Mesenchymal stem cell (in vitro differentiated cells and primary cell): ENCODE data around the gene DENND2C.

Source experiments
- DNase-seq: peaks from one replicate; pipeline ENCODE4 v3.0.0-alpha.2; 2013
- H2AFZ ChIP-seq: one replicate; pipeline ENCODE4 v1.6.1; 2013; ENCODE audit warnings: low read depth, mild to moderate bottlenecking, control low read depth, inconsistent platforms, low read length, moderate library complexity
- H2AK5ac ChIP-seq: 2 replicates; pipeline ENCODE4 v1.6.1; 2013; ENCODE audit warnings: low read length, moderate library complexity, mild to moderate bottlenecking, inconsistent platforms; ENCODE audit not compliant: severe bottlenecking
- H2BK120ac ChIP-seq: one replicate; pipeline ENCODE4 v1.6.1; 2013; ENCODE audit warnings: low read depth, mild to moderate bottlenecking, inconsistent platforms, low read length, moderate library complexity
- H2BK12ac ChIP-seq, 2 experiments: one replicate each; pipeline ENCODE4 v1.6.1; 2013; ENCODE audit warnings: inconsistent platforms in 2 of 2, low read length in 2 of 2, mild to moderate bottlenecking in 2 of 2, moderate library complexity in 2 of 2, control low read depth in 1 of 2
- H2BK15ac ChIP-seq: one replicate; pipeline ENCODE4 v1.6.1; 2013; ENCODE audit warnings: mild to moderate bottlenecking, low read depth, inconsistent platforms; ENCODE audit not compliant: poor library complexity, severe bottlenecking
- H2BK5ac ChIP-seq: 2 replicates; pipeline ENCODE4 v1.6.1; 2013; ENCODE audit warnings: low read depth, mild to moderate bottlenecking, low read length, control low read depth, inconsistent platforms; ENCODE audit not compliant: poor library complexity, severe bottlenecking
- H3K14ac ChIP-seq, 2 experiments: one replicate each; pipeline ENCODE4 v1.6.1; 2013; ENCODE audit warnings: inconsistent platforms in 2 of 2, low read length in 2 of 2, control low read depth in 1 of 2, mild to moderate bottlenecking in 1 of 2, moderate library complexity in 1 of 2
- H3K18ac ChIP-seq, 2 experiments: one replicate each; pipeline ENCODE4 v1.6.1; 2013; ENCODE audit warnings: inconsistent platforms in 2 of 2, low read length in 2 of 2, control low read depth in 1 of 2, low read depth in 1 of 2, mild to moderate bottlenecking in 1 of 2
- H3K23ac ChIP-seq, 2 experiments: one replicate each; pipeline ENCODE4 v1.6.1; 2013; ENCODE audit warnings: inconsistent platforms in 2 of 2, low read length in 2 of 2, mild to moderate bottlenecking in 2 of 2, moderate library complexity in 2 of 2, control low read depth in 1 of 2
- H3K27ac ChIP-seq: 2 replicates; pipeline ENCODE4 v1.5.1; 2013; ENCODE audit warnings: mild to moderate bottlenecking, moderate library complexity, low read length, control low read depth, inconsistent platforms; ENCODE audit not compliant: poor library complexity, severe bottlenecking
- H3K27me3 ChIP-seq, 2 experiments: 2 replicates each; pipeline versions ENCODE4 v1.6.1 to v1.7.0; 2013; ENCODE audit warnings: low read length in 2 of 2, mild to moderate bottlenecking in 2 of 2, moderate library complexity in 2 of 2, control low read depth in 1 of 2, inconsistent platforms in 1 of 2; ENCODE audit not compliant: control insufficient read depth in 1 of 2, insufficient read depth in 1 of 2
- H3K36me3 ChIP-seq, 2 experiments: 2 replicates each; pipeline versions ENCODE4 v1.6.1 to v1.7.0; 2013; ENCODE audit warnings: low read length in 2 of 2, control low read depth in 1 of 2, inconsistent platforms in 1 of 2, low read depth in 1 of 2, mild to moderate bottlenecking in 1 of 2; ENCODE audit not compliant: insufficient read depth in 2 of 2, control insufficient read depth in 1 of 2
- H3K4ac ChIP-seq, 2 experiments: one replicate each; pipeline ENCODE4 v1.6.1; 2013; ENCODE audit warnings: inconsistent platforms in 2 of 2, low read length in 2 of 2, mild to moderate bottlenecking in 2 of 2, moderate library complexity in 2 of 2, control low read depth in 1 of 2, low read depth in 1 of 2
- H3K4me1 ChIP-seq: 2 replicates; pipeline ENCODE4 v1.6.1; 2013; ENCODE audit warnings: low read depth, low read length, control low read depth; ENCODE audit not compliant: control insufficient read depth, insufficient read depth
- H3K4me2 ChIP-seq: 2 replicates; pipeline ENCODE4 v1.6.1; 2013; ENCODE audit warnings: low read length, mild to moderate bottlenecking, inconsistent platforms; ENCODE audit not compliant: poor library complexity, severe bottlenecking
- H3K4me3 ChIP-seq, 2 experiments: 2 replicates each; pipeline versions ENCODE4 v1.5.1 to v1.7.0; 2013; ENCODE audit warnings: low read length in 2 of 2, mild to moderate bottlenecking in 2 of 2, control low read depth in 1 of 2, low read depth in 1 of 2; ENCODE audit not compliant: insufficient read depth in 1 of 2
- H3K79me1 ChIP-seq: replicated peaks from 2 replicates; pipeline ENCODE4 v1.6.1; 2013; ENCODE audit warnings: mild to moderate bottlenecking, control low read depth, low read length, inconsistent platforms; ENCODE audit not compliant: poor library complexity, severe bottlenecking
- H3K9ac ChIP-seq: 2 replicates; pipeline ENCODE4 v1.7.0; 2013; ENCODE audit warnings: mild to moderate bottlenecking, low read length, moderate library complexity
- H3K9me3 ChIP-seq: 2 replicates; pipeline ENCODE4 v1.7.0; 2013; ENCODE audit warnings: mild to moderate bottlenecking, low read length; ENCODE audit not compliant: control insufficient read depth
- H4K8ac ChIP-seq: one replicate; pipeline ENCODE4 v1.6.1; 2013; ENCODE audit warnings: inconsistent platforms, mild to moderate bottlenecking, low read length, moderate library complexity
- H4K91ac ChIP-seq: one replicate; pipeline ENCODE4 v1.6.1; 2013; ENCODE audit warnings: mild to moderate bottlenecking, low read length, inconsistent platforms
- WGBS: methylation state at CpG from one replicate; pipeline ENCODE4 v1.1.7; 2013; ENCODE audit warnings: mixed read lengths; 5-methylcytosine and 5-hydroxymethylcytosine counted together

The DENND2C gene

DNA sequence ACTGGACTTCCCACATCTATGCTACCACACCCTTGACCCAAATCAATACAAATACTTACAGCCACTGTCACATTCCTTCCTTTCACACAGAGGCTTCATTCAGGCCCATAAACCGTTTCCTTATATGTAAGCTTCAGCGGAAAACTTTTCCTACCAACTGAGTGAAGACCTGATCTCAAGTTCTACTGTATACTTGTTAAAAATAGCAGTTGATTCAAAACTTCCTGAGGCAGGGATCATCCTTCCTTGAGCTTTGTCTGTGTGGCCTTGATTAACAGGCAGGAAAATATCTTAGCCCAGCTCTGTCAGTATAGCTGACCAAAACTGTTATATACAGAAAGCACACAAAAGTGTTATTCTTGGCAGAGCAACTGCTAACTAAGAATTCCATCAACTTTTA is 42.7 kb downstream of the DENND2C start:
- no peak overlapping the region for H2BK120ac ChIP-seq
- H3K4me2 ChIP-seq, result no peak overlapping the region
- no peaks in the 10 kb centered on the region for H3K4me1 ChIP-seq
- H3K9me3 ChIP-seq, result no peaks in the 10 kb centered on the region
- no peak overlapping the region for H3K14ac ChIP-seq
- no peak overlapping the region for H2BK5ac ChIP-seq
- H3K4ac ChIP-seq, result no peak overlapping the region
- H4K91ac ChIP-seq, result no peak overlapping the region
- H2BK12ac ChIP-seq, result no peak overlapping the region
- H4K8ac ChIP-seq, result no peak overlapping the region
- no peak overlapping the region for H2AFZ ChIP-seq
- no peaks in the 10 kb centered on the region for H3K79me1 ChIP-seq
- no peak overlapping the region for H3K23ac ChIP-seq
- H2AK5ac ChIP-seq, result no peak overlapping the region
- no peak overlapping the region for H3K18ac ChIP-seq
- 66% methylated on average over 2 of the region's 2 CpGs for WGBS
- H3K27ac ChIP-seq, result no peak overlapping the region
- peaks cover 0 to 6% of the 10 kb centered on the region in 2 experiments for H3K36me3 ChIP-seq
- H3K27me3 ChIP-seq, result no peaks in the 10 kb centered on the region
- no peak overlapping the region for H3K9ac ChIP-seq
- no peak overlapping the region for H2BK15ac ChIP-seq
- no peak overlapping the region for H3K4me3 ChIP-seq
- DNase-seq, result no peak

DNA sequence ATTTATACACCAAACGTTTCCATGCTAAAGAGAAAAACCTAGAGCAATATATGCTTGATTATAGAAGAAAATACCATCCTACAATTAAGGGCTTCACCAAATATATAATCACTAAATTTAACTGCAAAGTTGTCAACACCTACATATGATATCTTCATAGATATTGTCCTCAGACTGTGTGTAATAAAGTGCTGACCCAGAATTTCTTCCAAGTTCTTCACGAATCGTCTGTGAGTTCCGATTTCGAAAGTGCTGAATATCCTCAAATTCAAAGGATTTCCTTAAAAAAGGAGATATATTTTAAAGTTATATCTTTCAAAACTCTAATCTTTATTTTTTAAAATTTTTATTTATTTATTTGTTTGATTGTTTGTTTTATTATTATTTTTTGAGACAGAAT is 46.5 kb downstream of the DENND2C start:
- Histone ChIP-seq H2BK12ac (no peak overlapping the region), H2AFZ (no peak overlapping the region), H3K23ac (no peak overlapping the region), H3K9me3 (no peaks in the 10 kb centered on the region), H3K9ac (no peak overlapping the region), H3K4ac (no peak overlapping the region), H3K27me3 (no peaks in the 10 kb centered on the region), H2AK5ac (no peak overlapping the region), H3K4me1 (no peaks in the 10 kb centered on the region), H3K27ac (no peak overlapping the region), H3K36me3 (peaks cover 0 to 16% of the 10 kb centered on the region in 2 experiments), H3K4me3 (no peak overlapping the region), H2BK15ac (no peak overlapping the region), H2BK120ac (no peak overlapping the region), H3K79me1 (no peaks in the 10 kb centered on the region), H3K4me2 (no peak overlapping the region), H3K18ac (no peak overlapping the region), H4K91ac (no peak overlapping the region), H4K8ac (no peak overlapping the region), H3K14ac (no peak overlapping the region), H2BK5ac (no peak overlapping the region)
- WGBS, result no CpG with 5 or more reads among the region's 5 CpGs
- DNase-seq, result no peak

DNA sequence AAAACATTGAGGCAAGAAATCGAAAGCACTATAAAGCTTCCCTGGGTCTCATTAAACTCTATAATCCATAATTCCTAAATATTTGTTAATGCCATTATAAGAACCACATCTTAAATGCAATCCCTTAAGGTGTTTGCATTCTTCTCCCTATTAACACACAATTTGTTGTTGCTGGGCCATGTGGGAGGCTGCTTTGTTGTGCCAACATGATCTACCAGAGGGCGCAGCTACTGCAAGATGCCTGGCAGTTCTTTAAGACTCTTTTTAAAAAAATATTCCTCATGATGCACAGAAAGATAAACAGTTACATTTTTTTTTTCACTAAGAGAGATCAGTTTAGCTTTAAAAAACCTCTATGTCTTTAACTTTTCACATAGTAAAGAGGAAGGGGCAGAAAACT is 49.4 kb downstream of the DENND2C start:
- Histone ChIP-seq H3K4me1 (no peaks in the 10 kb centered on the region), H2BK15ac (no peak overlapping the region), H3K79me1 (no peaks in the 10 kb centered on the region), H3K23ac (no peak overlapping the region), H2AFZ (no peak overlapping the region), H3K27me3 (no peaks in the 10 kb centered on the region), H3K9me3 (no peaks in the 10 kb centered on the region), H3K14ac (no peak overlapping the region), H2BK12ac (no peak overlapping the region), H4K91ac (no peak overlapping the region), H3K18ac (no peak overlapping the region), H3K36me3 (peaks cover 0 to 24% of the 10 kb centered on the region in 2 experiments), H4K8ac (no peak overlapping the region), H3K4me3 (no peak overlapping the region), H3K4ac (no peak overlapping the region), H2BK120ac (no peak overlapping the region), H3K9ac (no peak overlapping the region), H3K27ac (no peak overlapping the region), H2BK5ac (no peak overlapping the region), H3K4me2 (no peak overlapping the region), H2AK5ac (no peak overlapping the region)
- 95% methylated on average over 1 of the region's 2 CpGs for WGBS
- no peak for DNase-seq

DNA sequence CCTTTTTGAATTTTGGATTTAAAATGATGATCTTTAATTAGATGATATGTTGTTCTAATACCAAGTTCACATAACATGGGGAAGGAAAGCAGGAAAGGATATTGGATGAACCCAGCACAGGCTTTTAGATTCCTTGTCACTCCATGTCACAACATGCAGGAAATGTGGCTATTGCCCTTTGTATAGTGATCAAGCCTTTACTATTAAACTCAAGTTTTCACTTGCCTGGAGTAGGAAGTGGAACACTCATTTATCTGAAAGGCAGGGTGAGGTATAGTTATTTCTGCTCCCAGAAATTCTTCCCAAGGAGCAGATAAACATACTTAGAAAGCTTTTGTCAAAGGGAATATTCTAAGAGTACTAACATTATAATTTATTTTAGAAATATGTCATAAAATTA is 51.2 kb downstream of the DENND2C start:
- no peak overlapping the region for H4K91ac ChIP-seq
- H2BK12ac ChIP-seq, result no peak overlapping the region
- H3K18ac ChIP-seq, result no peak overlapping the region
- no peak overlapping the region for H2BK5ac ChIP-seq
- H3K4me3 ChIP-seq, result no peak overlapping the region
- H2BK15ac ChIP-seq, result no peak overlapping the region
- H3K23ac ChIP-seq, result no peak overlapping the region
- no peak overlapping the region for H2AK5ac ChIP-seq
- peaks cover 0 to 31% of the 10 kb centered on the region in 2 experiments for H3K36me3 ChIP-seq
- H4K8ac ChIP-seq, result no peak overlapping the region
- no peaks in the 10 kb centered on the region for H3K9me3 ChIP-seq
- no peak overlapping the region for H3K14ac ChIP-seq
- no peak overlapping the region for H3K4me2 ChIP-seq
- no peaks in the 10 kb centered on the region for H3K4me1 ChIP-seq
- no peaks in the 10 kb centered on the region for H3K27me3 ChIP-seq
- no peaks in the 10 kb centered on the region for H3K79me1 ChIP-seq
- H3K27ac ChIP-seq, result no peak overlapping the region
- no peak overlapping the region for H2BK120ac ChIP-seq
- no peak for DNase-seq
- H2AFZ ChIP-seq, result no peak overlapping the region
- H3K9ac ChIP-seq, result no peak overlapping the region
- H3K4ac ChIP-seq, result no peak overlapping the region
